HG02884 (cell line): Measurements from ENCODE around the gene KMO.

Source experiments
- ATAC-seq: cut with Tn5 transposase; IDR thresholded peaks from one replicate; pipeline ENCODE4 v1.9.1; 2021; ENCODE audit warnings: mild to moderate bottlenecking, moderate library complexity; ENCODE audit not compliant: unreplicated experiment

The KMO gene

GRCh38 chr1:241644259-241644658 lies 112.1 kb downstream of the KMO start:
- no peak for ATAC-seq

- ATAC-seq = no peak
These were observed 113.0 kb downstream of the KMO start for GRCh38 chr1:241645199-241645598.
